ENCODE results near the gene FAM168A.

Gene FAM168A

GRCh38 chr11:73389134-73389525 lies 208.8 kb downstream of the FAM168A start:
- Histone ChIP-seq H3K9me3 (no peaks in the 10 kb centered on the region), H3K4me3 (ENCODE audit: low read depth in 1 of 2, low read length in 1 of 2) (peak overlapping the region; percentile 80 to 96), H3K36me3 (peaks cover 64% of the 10 kb centered on the region), H3K27me3 (no peaks in the 10 kb centered on the region), H3K27ac (peak overlapping the region; percentile 99), H3K4me1 (ENCODE audit: control insufficient read depth in 1 of 2, insufficient read depth in 1 of 2, low read depth in 1 of 2, low read length in 1 of 2) (peaks cover 80 to 81% of the 10 kb centered on the region in 2 experiments)
- TF ChIP-seq CTCF (IDR thresholded peaks at IDR 0.05) = no peak

- peaks cover 85 to 88% of the 10 kb centered on the region in 2 experiments for H3K4me1 ChIP-seq (ENCODE audit: control insufficient read depth in 1 of 2, insufficient read depth in 1 of 2, low read depth in 1 of 2, low read length in 1 of 2)
- H3K4me3 ChIP-seq (ENCODE audit: low read depth in 1 of 2, low read length in 1 of 2) = peak overlapping the region; percentile 80 to 96
- TF ChIP-seq CTCF (IDR thresholded peaks at IDR 0.05) = no peak
- no peaks in the 10 kb centered on the region for H3K9me3 ChIP-seq
- H3K27ac ChIP-seq = peak overlapping the region; percentile 99
- peaks cover 59% of the 10 kb centered on the region for H3K36me3 ChIP-seq
- H3K27me3 ChIP-seq = no peaks in the 10 kb centered on the region
Observed at GRCh38 chr11:73388265-73389133, 209.4 kb downstream of the FAM168A start.

- Histone ChIP-seq H3K4me1 (ENCODE audit: control insufficient read depth in 1 of 2, insufficient read depth in 1 of 2, low read depth in 1 of 2, low read length in 1 of 2) (peaks cover 85 to 88% of the 10 kb centered on the region in 2 experiments), H3K36me3 (peaks cover 52% of the 10 kb centered on the region), H3K4me3 (ENCODE audit: low read depth in 1 of 2, low read length in 1 of 2) (peak overlapping the region; percentile 80 to 96), H3K27ac (peak overlapping the region; percentile 99), H3K9me3 (no peaks in the 10 kb centered on the region), H3K27me3 (no peaks in the 10 kb centered on the region)
- no peak for TF ChIP-seq CTCF (IDR thresholded peaks at IDR 0.05)
Observed at GRCh38 chr11:73387594-73388264, 210.2 kb downstream of the FAM168A start.

- Histone ChIP-seq H3K36me3 (peaks cover 40% of the 10 kb centered on the region), H3K27me3 (no peaks in the 10 kb centered on the region), H3K9me3 (no peaks in the 10 kb centered on the region), H3K4me3 (ENCODE audit: low read depth in 1 of 2, low read length in 1 of 2) (peak overlapping the region; percentile 80 to 96), H3K27ac (peak overlapping the region; percentile 99), H3K4me1 (ENCODE audit: control insufficient read depth in 1 of 2, insufficient read depth in 1 of 2, low read depth in 1 of 2, low read length in 1 of 2) (peaks cover 94 to 95% of the 10 kb centered on the region in 2 experiments)
- TF ChIP-seq CTCF (IDR thresholded peaks at IDR 0.05) = no peak
Observed at GRCh38 chr11:73386546-73386945, 211.4 kb downstream of the FAM168A start.

- Histone ChIP-seq H3K9me3 (no peaks in the 10 kb centered on the region), H3K4me3 (ENCODE audit: low read depth in 1 of 2, low read length in 1 of 2) (peak overlapping the region; percentile 80 to 96), H3K36me3 (peaks cover 35% of the 10 kb centered on the region), H3K27ac (peak overlapping the region; percentile 99), H3K4me1 (ENCODE audit: control insufficient read depth in 1 of 2, insufficient read depth in 1 of 2, low read depth in 1 of 2, low read length in 1 of 2) (peaks cover 99 to 100% of the 10 kb centered on the region in 2 experiments), H3K27me3 (no peaks in the 10 kb centered on the region)
- TF ChIP-seq CTCF (IDR thresholded peaks at IDR 0.05) = no peak
Observed at GRCh38 chr11:73386016-73386415, 211.9 kb downstream of the FAM168A start.
